ENCODE data around the gene ENOX2.

The ENOX2 gene

DNA sequence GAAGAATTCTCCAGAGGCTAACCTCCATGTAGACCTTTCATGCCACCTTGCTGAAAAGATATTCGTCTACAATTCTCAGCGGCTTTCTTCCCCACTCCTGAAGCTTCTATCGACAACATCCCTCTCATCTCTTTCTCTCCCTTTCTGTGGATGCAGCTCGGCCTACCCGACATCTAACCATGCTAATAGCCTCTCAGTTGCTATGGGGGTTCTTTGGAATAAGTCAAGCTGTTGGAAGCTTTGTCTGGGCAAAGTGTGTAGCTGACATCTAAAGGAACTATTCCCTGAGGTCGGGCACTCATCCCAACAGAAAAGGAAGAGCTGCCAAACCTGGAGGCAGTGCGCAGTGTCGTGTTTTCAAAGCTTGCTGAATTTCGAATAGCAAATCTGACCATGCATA, 309.1 kb downstream of the ENOX2 start:
- H3K4me3 ChIP-seq (ENCODE audit: low read length) = no peak overlapping the region
- no peak for DNase-seq (ENCODE audit: low read depth)
- TF ChIP-seq, protein P1, sequence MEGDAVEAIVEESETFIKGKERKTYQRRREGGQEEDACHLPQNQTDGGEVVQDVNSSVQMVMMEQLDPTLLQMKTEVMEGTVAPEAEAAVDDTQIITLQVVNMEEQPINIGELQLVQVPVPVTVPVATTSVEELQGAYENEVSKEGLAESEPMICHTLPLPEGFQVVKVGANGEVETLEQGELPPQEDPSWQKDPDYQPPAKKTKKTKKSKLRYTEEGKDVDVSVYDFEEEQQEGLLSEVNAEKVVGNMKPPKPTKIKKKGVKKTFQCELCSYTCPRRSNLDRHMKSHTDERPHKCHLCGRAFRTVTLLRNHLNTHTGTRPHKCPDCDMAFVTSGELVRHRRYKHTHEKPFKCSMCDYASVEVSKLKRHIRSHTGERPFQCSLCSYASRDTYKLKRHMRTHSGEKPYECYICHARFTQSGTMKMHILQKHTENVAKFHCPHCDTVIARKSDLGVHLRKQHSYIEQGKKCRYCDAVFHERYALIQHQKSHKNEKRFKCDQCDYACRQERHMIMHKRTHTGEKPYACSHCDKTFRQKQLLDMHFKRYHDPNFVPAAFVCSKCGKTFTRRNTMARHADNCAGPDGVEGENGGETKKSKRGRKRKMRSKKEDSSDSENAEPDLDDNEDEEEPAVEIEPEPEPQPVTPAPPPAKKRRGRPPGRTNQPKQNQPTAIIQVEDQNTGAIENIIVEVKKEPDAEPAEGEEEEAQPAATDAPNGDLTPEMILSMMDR (conservative IDR thresholded peaks at IDR 0.05; ENCODE audit: low read depth, low read length) = no peak

DNA sequence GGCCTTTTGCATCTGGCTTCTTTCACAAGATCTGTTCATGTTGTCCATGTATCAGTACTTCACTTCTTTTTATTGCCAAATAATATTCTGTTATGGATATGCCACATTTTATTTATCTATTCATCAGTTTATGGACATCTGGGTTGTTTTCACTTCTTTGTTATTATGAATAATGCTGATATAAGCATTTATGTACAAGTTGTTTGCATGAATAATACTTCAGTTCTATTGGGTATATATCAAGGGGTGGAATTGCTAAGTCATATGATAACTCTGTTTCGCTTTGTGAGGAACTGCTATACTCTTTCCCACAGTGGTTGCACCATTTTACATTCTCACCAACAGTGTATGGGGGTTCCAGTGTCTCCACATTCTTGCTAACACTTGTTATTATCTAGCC, 310.8 kb downstream of the ENOX2 start:
- TF ChIP-seq, protein P1 (conservative IDR thresholded peaks at IDR 0.05; ENCODE audit: low read depth, low read length) = no peak
- H3K4me3 ChIP-seq (ENCODE audit: low read length) = no peak overlapping the region

DNA sequence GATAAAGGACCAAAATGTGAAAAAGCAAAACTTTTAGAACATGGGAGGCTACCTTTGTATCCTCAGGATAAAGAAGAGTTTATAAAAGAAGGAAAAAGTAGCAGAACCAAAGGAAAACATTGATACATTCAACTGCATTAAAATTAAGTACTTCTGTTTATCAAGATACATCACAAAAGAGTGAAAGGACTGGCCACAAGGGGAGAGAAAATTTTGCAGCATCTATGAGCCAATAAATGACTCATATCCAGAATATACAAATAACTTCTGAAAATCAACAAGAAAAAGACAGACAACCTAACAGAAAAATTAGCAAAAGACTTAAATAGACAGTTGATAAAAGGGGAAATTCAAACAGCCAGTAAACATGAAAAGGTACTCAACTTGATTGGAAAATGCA, 324.1 kb downstream of the ENOX2 start:
- no peak overlapping the region for H3K4me3 ChIP-seq (ENCODE audit: low read length)
- no peak for DNase-seq (ENCODE audit: low read depth)
- TF ChIP-seq, protein P1 (conservative IDR thresholded peaks at IDR 0.05; ENCODE audit: low read depth, low read length) = no peak

More for the DNA sequence above, 310.8 kb downstream of the ENOX2 start:
- DNase-seq (ENCODE audit: low read depth) = no peak

DNA sequence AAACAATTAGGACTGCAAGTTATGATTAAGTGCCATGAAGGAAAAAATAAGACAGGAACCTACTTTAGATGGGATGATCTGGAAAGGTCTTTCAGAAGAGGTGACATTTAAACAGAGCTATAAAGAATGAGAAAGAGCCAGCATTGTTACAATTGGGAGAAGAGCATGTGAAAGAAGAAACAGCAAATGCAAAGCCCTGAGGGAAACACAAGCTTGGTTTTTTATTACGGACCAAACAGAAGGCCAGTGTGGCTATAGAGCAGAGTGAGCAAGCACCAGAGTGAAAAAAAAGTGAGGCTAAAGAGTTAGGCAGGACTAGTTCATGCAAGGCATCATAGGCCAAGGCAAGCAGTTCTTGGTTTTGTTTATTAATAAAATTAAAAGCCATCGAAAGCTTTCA, 325.6 kb downstream of the ENOX2 start:
- TF ChIP-seq, protein P1 (conservative IDR thresholded peaks at IDR 0.05; ENCODE audit: low read depth, low read length) = no peak
- no peak for DNase-seq (ENCODE audit: low read depth)
- H3K4me3 ChIP-seq (ENCODE audit: low read length) = no peak overlapping the region

DNA sequence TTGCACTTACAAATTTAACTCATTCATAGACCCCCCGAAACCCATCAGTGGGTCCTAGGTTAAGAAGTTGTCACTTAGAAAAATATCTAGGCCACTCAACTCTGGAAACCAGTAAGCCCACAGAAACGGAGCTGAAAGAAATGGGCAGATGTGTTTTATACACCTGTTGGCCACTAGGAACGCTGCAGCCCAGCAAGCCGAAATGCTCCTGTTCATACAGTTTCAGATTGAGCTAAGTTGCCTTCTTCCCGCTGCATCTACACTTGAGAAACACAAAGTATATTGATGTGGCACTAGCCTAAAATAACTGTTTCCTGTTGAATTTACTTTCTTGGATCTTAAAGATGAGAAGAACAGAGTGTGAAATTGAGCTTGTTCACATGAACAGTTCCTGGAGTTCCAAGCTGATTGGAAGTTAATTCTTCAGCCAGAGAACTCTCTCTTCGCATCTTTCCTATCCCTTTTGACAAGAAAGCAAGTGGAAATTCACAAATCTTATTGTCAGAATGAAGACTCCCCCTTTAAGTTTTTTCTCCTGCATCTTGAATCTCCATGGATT, 327.1 kb downstream of the ENOX2 start:
- no peak for DNase-seq (ENCODE audit: low read depth)
- TF ChIP-seq, protein P1 (conservative IDR thresholded peaks at IDR 0.05; ENCODE audit: low read depth, low read length) = peak; percentile 85

More for the DNA sequence above, 327.1 kb downstream of the ENOX2 start:
- H3K4me3 ChIP-seq (ENCODE audit: low read length) = no peak overlapping the region

Measured in retinal pigment epithelial cell (primary cell).